Stimulated activated CD4-positive, alpha-beta T cell treated with anti-CD3 and anti-CD28 coated beads, Interleukin-1b, Interleukin-23, amount 100 ng/mL, for 48 hours (primary cell): ENCODE results near the gene MROH2B.

ENCODE experiments used
- DNase-seq: peaks from one replicate; pipeline ENCODE4 v3.0.0-alpha.2; 2020

MROH2B gene

GRCh38 chr5:40962207-40962955 lies 108.8 kb downstream of the MROH2B start:
- no peak for DNase-seq

GRCh38 chr5:40960037-40960436 lies 111.1 kb downstream of the MROH2B start:
- DNase-seq, result no peak

GRCh38 chr5:40958811-40959210 lies 112.3 kb downstream of the MROH2B start:
- DNase-seq, result no peak

- DNase-seq, result no peak
These were observed 114.1 kb downstream of the MROH2B start for GRCh38 chr5:40957048-40957447.

GRCh38 chr5:40955313-40955712 lies 115.8 kb downstream of the MROH2B start:
- DNase-seq, result no peak
